ENCODE results near the gene SF3A1. TPM values are rescaled to one million over a fixed set of nuclear protein-coding genes. Genes with fewer than 3 reads are reported as not detected.

SF3A1 gene
- total RNA-seq, 2 donors from 2014 or later = 151 to 194 TPM

GRCh38 chr22:30321461-30321860, 35.2 kb downstream of the SF3A1 start:
- Histone ChIP-seq H3K36me3 (no peaks in the 10 kb centered on the region), H3K9ac (ENCODE audit: low read depth in 2 of 2, low read length in 2 of 2) (no peak overlapping the region), H3K27me3 (no peaks in the 10 kb centered on the region), H3K27ac (no peak overlapping the region), H3K9me3 (no peaks in the 10 kb centered on the region), H3K4me3 (no peak overlapping the region), H3K4me1 (peaks cover 13% of the 10 kb centered on the region)
- intact Hi-C loops (cut with DNase I) = no loop called here
- no peak for TF ChIP-seq CTCF (IDR thresholded peaks at IDR 0.05)
- DNase-seq = no peak

- Histone ChIP-seq H3K4me1 (peaks cover 9% of the 10 kb centered on the region), H3K27me3 (no peaks in the 10 kb centered on the region), H3K9ac (ENCODE audit: low read depth in 2 of 2, low read length in 2 of 2) (no peak overlapping the region), H3K9me3 (no peaks in the 10 kb centered on the region), H3K27ac (no peak overlapping the region), H3K4me3 (no peak overlapping the region), H3K36me3 (no peaks in the 10 kb centered on the region)
- DNase-seq = no peak
- intact Hi-C loops (cut with DNase I) = no loop called here
- TF ChIP-seq CTCF (IDR thresholded peaks at IDR 0.05) = no peak
Observed at GRCh38 chr22:30320021-30320556, 36.6 kb downstream of the SF3A1 start.

- intact Hi-C loops (cut with DNase I) = no loop called here
- Histone ChIP-seq H3K4me3 (no peak overlapping the region), H3K27ac (no peak overlapping the region), H3K27me3 (no peaks in the 10 kb centered on the region), H3K9me3 (no peaks in the 10 kb centered on the region), H3K9ac (ENCODE audit: low read depth in 2 of 2, low read length in 2 of 2) (no peak overlapping the region), H3K36me3 (no peaks in the 10 kb centered on the region), H3K4me1 (peaks cover 18% of the 10 kb centered on the region)
- TF ChIP-seq CTCF (IDR thresholded peaks at IDR 0.05) = no peak
- no peak for DNase-seq
Observed at GRCh38 chr22:30318799-30319419, 37.8 kb downstream of the SF3A1 start.

- Histone ChIP-seq H3K4me3 (no peak overlapping the region), H3K27ac (no peak overlapping the region), H3K36me3 (no peaks in the 10 kb centered on the region), H3K9me3 (no peaks in the 10 kb centered on the region), H3K9ac (ENCODE audit: low read depth in 2 of 2, low read length in 2 of 2) (no peak overlapping the region), H3K27me3 (no peaks in the 10 kb centered on the region), H3K4me1 (peaks cover 24% of the 10 kb centered on the region)
- no peak for TF ChIP-seq CTCF (IDR thresholded peaks at IDR 0.05)
- DNase-seq = no peak
- intact Hi-C loops (cut with DNase I) = no loop called here
Observed at GRCh38 chr22:30317778-30318177, 38.9 kb downstream of the SF3A1 start.

- intact Hi-C loops (cut with DNase I) = no loop called here
- Histone ChIP-seq H3K4me3 (no peak overlapping the region), H3K9ac (ENCODE audit: low read depth in 2 of 2, low read length in 2 of 2) (no peak overlapping the region), H3K9me3 (no peaks in the 10 kb centered on the region), H3K4me1 (peaks cover 37% of the 10 kb centered on the region), H3K27me3 (no peaks in the 10 kb centered on the region), H3K27ac (no peak overlapping the region), H3K36me3 (no peaks in the 10 kb centered on the region)
- TF ChIP-seq CTCF (IDR thresholded peaks at IDR 0.05) = no peak
- no peak for DNase-seq
Observed at GRCh38 chr22:30315962-30316576, 40.6 kb downstream of the SF3A1 start.
